H1 (cell line): ENCODE measurements around the gene NELL2. TPM values are rescaled to one million over a fixed set of nuclear protein-coding genes. Genes with fewer than 3 reads are reported as not detected.

Experiments used
- CHD2 ChIP-seq: IDR thresholded peaks from 2 replicates; pipeline ENCODE4 v1.6.1; 2012; ENCODE audit warnings: low read length, improper control_type of control experiment
- HDAC2 ChIP-seq, 2 experiments: fragments of 300-600 bp in 1 of 2; sonication (generic) in 1 of 2; IDR thresholded peaks; 2 replicates each; pipeline ENCODE4 v1.6.1; 2011 to 2012; ENCODE audit warnings: low read depth in 2 of 2, low read length in 2 of 2, mild to moderate bottlenecking in 2 of 2, moderate library complexity in 2 of 2, borderline replicate concordance in 1 of 2, inconsistent platforms in 1 of 2
- NANOG ChIP-seq: IDR thresholded peaks from 2 replicates; pipeline ENCODE4 v1.6.1; 2011; ENCODE audit warnings: low read length, low read depth, mild to moderate bottlenecking, inconsistent platforms; ENCODE audit not compliant: insufficient read depth, poor library complexity, severe bottlenecking
- POLR2A ChIP-seq, 2 experiments: IDR thresholded peaks; 1 replicate in 1 of 2; 2 replicates in 1 of 2; pipeline ENCODE4 v1.6.1; 2011; ENCODE audit warnings: low read depth in 2 of 2, low read length in 2 of 2, mild to moderate bottlenecking in 2 of 2; ENCODE audit errors: control extremely low read depth in 1 of 2
- TAF7 ChIP-seq: optimal IDR thresholded peaks from 2 replicates; pipeline ENCODE3; 2011; ENCODE audit warnings: low read depth, mild to moderate bottlenecking, inconsistent platforms, low read length, moderate library complexity, borderline replicate concordance
- polyA plus RNA-seq, 7 experiments: library from polyadenylated mRNA; depleted of rRNA in 3 of 7; stranded (reverse) in 5 of 7; unstranded in 2 of 7; fragments of >200 nt in 5 of 7; fragments of 200-250 nt in 2 of 7; gene quantifications; 1 replicate in 5 of 7; 2 replicates in 1 of 7; 4 replicates in 1 of 7; pipeline versions ENCODE4 v1.2.1 to v1.2.3, GENCODE V29; 2011 to 2013; ENCODE audit warnings: missing spikeins in 2 of 7, mixed read lengths in 2 of 7
- total RNA-seq: library from RNA; stranded (reverse); fragmentation: NEBNext Ultra II Directional; extraction: Animal tissue kit (Norgen Biotek cat#: 25700); gene quantifications from 2 replicates; pipeline ENCODE4 v1.2.1, GENCODE V29; 2021

NELL2 gene
- total and polyA plus RNA-seq, 2 of the 8 experiments (the other 6 are each of a cell fraction or from before 2014, with no cell fraction given), result 54.2 to 56.8 TPM

DNA sequence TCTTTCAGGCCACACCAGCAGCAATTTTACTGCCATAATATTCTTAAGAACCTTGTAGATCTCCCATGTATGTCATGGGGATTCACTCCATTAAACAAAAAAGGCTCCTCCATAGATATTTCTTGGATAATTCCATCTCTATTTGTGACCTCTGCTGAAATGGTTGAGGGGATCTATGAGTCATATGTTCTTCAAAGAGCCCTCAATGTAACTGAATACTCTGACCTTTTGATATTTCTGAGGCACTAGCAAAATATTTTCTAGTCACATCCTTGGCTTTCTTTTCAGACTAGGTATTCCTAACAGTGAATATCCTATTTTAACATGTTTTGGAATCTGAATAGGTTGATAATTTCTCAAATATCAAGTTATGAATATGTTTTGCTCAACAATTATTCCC lies 6.6 kb downstream of the NELL2 start (continued):
- TF ChIP-seq TAF7, result no peak
- TF ChIP-seq POLR2A (IDR thresholded peaks at IDR 0.05; ENCODE audit: control extremely low read depth in 1 of 2, low read depth in 2 of 2, low read length in 2 of 2), result no peak
- no peak for TF ChIP-seq NANOG
- TF ChIP-seq CHD2, result no peak
- TF ChIP-seq HDAC2 (IDR thresholded peaks at IDR 0.05; ENCODE audit: borderline replicate concordance in 1 of 2, low read depth in 2 of 2, low read length in 2 of 2), result no peak
- TF ChIP-seq, all 59 proteins: peak for 0
